H9 (cell line): ENCODE data around the gene PKNOX2. TPM values are rescaled to one million over a fixed set of nuclear protein-coding genes. Genes with fewer than 3 reads are reported as not detected.

Source experiments
- DNase-seq: peaks from one replicate; pipeline ENCODE4 v3.0.0-alpha.2; 2017
- H2AFZ ChIP-seq: one replicate; pipeline ENCODE4 v1.6.1; 2013; ENCODE audit warnings: mild to moderate bottlenecking, low read length, control low read depth, moderate library complexity
- H2AK5ac ChIP-seq: 2 replicates; pipeline ENCODE4 v1.6.1; 2013; ENCODE audit warnings: low read length, control low read depth, mixed read lengths; ENCODE audit not compliant: insufficient read length
- H2BK120ac ChIP-seq: one replicate; pipeline ENCODE4 v1.6.1; 2013; ENCODE audit warnings: low read depth, mild to moderate bottlenecking, low read length, control low read depth, inconsistent platforms; ENCODE audit not compliant: poor library complexity, severe bottlenecking
- H2BK12ac ChIP-seq: 2 replicates; pipeline ENCODE4 v1.6.1; 2013; ENCODE audit warnings: low read length, control low read depth, mixed read lengths, low read depth; ENCODE audit not compliant: insufficient read length
- H2BK15ac ChIP-seq: 2 replicates; pipeline ENCODE4 v1.6.1; 2013; ENCODE audit warnings: low read depth, low read length, control low read depth
- H2BK20ac ChIP-seq: one replicate; pipeline ENCODE4 v1.6.1; 2013; ENCODE audit warnings: low read depth, mild to moderate bottlenecking, low read length, control low read depth, inconsistent platforms; ENCODE audit not compliant: poor library complexity, severe bottlenecking
- H2BK5ac ChIP-seq: 2 replicates; pipeline ENCODE4 v1.6.1; 2013; ENCODE audit warnings: low read length, control low read depth, mixed read lengths; ENCODE audit not compliant: insufficient read length
- H3K14ac ChIP-seq: 2 replicates; pipeline ENCODE4 v1.6.1; 2013; ENCODE audit warnings: low read length, control low read depth; ENCODE audit not compliant: insufficient read depth
- H3K18ac ChIP-seq: 2 replicates; pipeline ENCODE4 v1.6.1; 2013; ENCODE audit warnings: low read depth, mild to moderate bottlenecking, mixed read lengths, low read length, control low read depth; ENCODE audit not compliant: insufficient read length
- H3K23ac ChIP-seq: 2 replicates; pipeline ENCODE4 v1.6.1; 2013; ENCODE audit warnings: low read length, control low read depth, mixed read lengths, low read depth; ENCODE audit not compliant: insufficient read length
- H3K23me2 ChIP-seq: 2 replicates; pipeline ENCODE4 v1.6.1; 2013; ENCODE audit warnings: low read depth, mild to moderate bottlenecking, mixed read lengths, low read length, control low read depth; ENCODE audit not compliant: insufficient read length, poor library complexity, severe bottlenecking
- H3K27ac ChIP-seq: 2 replicates; pipeline ENCODE4 v1.5.1; 2013; ENCODE audit warnings: low read length, control low read depth, mixed read lengths, low read depth; ENCODE audit not compliant: insufficient read length
- H3K27me3 ChIP-seq: 2 replicates; pipeline ENCODE4 v1.6.1; 2013; ENCODE audit warnings: low read length, control low read depth, inconsistent platforms; ENCODE audit not compliant: insufficient read depth
- H3K4ac ChIP-seq: 2 replicates; pipeline ENCODE4 v1.6.1; 2013; ENCODE audit warnings: low read depth, mild to moderate bottlenecking, control low read depth, inconsistent platforms, low read length, moderate library complexity
- H3K4me1 ChIP-seq: 2 replicates; pipeline ENCODE4 v1.6.1; 2013; ENCODE audit warnings: low read length, control low read depth, inconsistent platforms; ENCODE audit not compliant: insufficient read depth
- H3K4me2 ChIP-seq: 2 replicates; pipeline ENCODE4 v1.6.1; 2013; ENCODE audit warnings: low read length, control low read depth, mixed read lengths; ENCODE audit not compliant: insufficient read length, insufficient read depth
- H3K56ac ChIP-seq: 2 replicates; pipeline ENCODE4 v1.6.1; 2013; ENCODE audit warnings: low read depth, mild to moderate bottlenecking, mixed read lengths, low read length, control low read depth; ENCODE audit not compliant: insufficient read length
- H3K79me1 ChIP-seq: 2 replicates; pipeline ENCODE4 v1.6.1; 2013; ENCODE audit warnings: low read depth, mild to moderate bottlenecking, moderate library complexity, low read length, control low read depth, inconsistent platforms; ENCODE audit not compliant: insufficient read depth, poor library complexity, severe bottlenecking
- H3K79me2 ChIP-seq: 2 replicates; pipeline ENCODE4 v1.6.1; 2013; ENCODE audit warnings: low read length, control low read depth, inconsistent platforms; ENCODE audit not compliant: insufficient read depth
- H3K9ac ChIP-seq: 2 replicates; pipeline ENCODE4 v1.6.1; 2013; ENCODE audit warnings: low read length, control low read depth, mixed read lengths; ENCODE audit not compliant: insufficient read length; ENCODE audit errors: extremely low read depth
- H3K9me3 ChIP-seq: one replicate; pipeline ENCODE4 v1.6.1; 2013; ENCODE audit warnings: low read depth, low read length, inconsistent platforms; ENCODE audit not compliant: control insufficient read depth
- H3T11ph ChIP-seq: one replicate; pipeline ENCODE4 v1.6.1; 2013; ENCODE audit warnings: mild to moderate bottlenecking, low read length, control low read depth, inconsistent platforms
- H4K20me1 ChIP-seq: one replicate; pipeline ENCODE4 v1.6.1; 2013; ENCODE audit not compliant: control insufficient read depth, insufficient read length, insufficient read depth
- H4K5ac ChIP-seq: 2 replicates; pipeline ENCODE4 v1.6.1; 2013; ENCODE audit warnings: low read depth, mild to moderate bottlenecking, mixed read lengths, low read length, control low read depth; ENCODE audit not compliant: insufficient read length
- H4K8ac ChIP-seq: replicated peaks from 2 replicates; pipeline ENCODE4 v1.6.1; 2013; ENCODE audit warnings: low read length, control low read depth, mixed read lengths, low read depth; ENCODE audit not compliant: insufficient read length
- H4K91ac ChIP-seq: 2 replicates; pipeline ENCODE4 v1.6.1; 2013; ENCODE audit warnings: low read depth, mild to moderate bottlenecking, moderate library complexity, mixed read lengths, low read length, control low read depth; ENCODE audit not compliant: insufficient read length
- H3K27ac Mint-ChIP-seq, 3 experiments: 2 replicates in 2 of 3; 3 replicates in 1 of 3; pipeline ENCODE4 v1.8.0; 2020 to 2021; ENCODE audit warnings: mixed read lengths in 3 of 3, mild to moderate bottlenecking in 1 of 3, moderate library complexity in 1 of 3
- H3K27me3 Mint-ChIP-seq: 2 replicates; pipeline ENCODE4 v1.8.0; 2021; ENCODE audit warnings: low read depth, mild to moderate bottlenecking, moderate library complexity, mixed read lengths
- H3K36me3 Mint-ChIP-seq, 3 experiments: 2 replicates in 2 of 3; 3 replicates in 1 of 3; pipeline ENCODE4 v1.8.0; 2020 to 2021; ENCODE audit warnings: low read depth in 3 of 3, mixed read lengths in 3 of 3; ENCODE audit not compliant: insufficient read depth in 1 of 3
- H3K4me1 Mint-ChIP-seq, 2 experiments: 2 replicates each; pipeline ENCODE4 v1.8.0; 2020; ENCODE audit warnings: mixed read lengths in 2 of 2
- H3K4me3 Mint-ChIP-seq, 2 experiments: 2 replicates in 1 of 2; 3 replicates in 1 of 2; pipeline ENCODE4 v1.8.0; 2020 to 2021; ENCODE audit warnings: mild to moderate bottlenecking in 2 of 2, mixed read lengths in 2 of 2, moderate library complexity in 1 of 2
- H3K9me3 Mint-ChIP-seq, 2 experiments: 2 replicates in 1 of 2; 3 replicates in 1 of 2; pipeline ENCODE4 v1.8.0; 2020; ENCODE audit warnings: mild to moderate bottlenecking in 2 of 2, mixed read lengths in 2 of 2, moderate library complexity in 1 of 2
- WGBS: extraction: QIAGEN DNeasy Blood & Tissue Kit; methylation state at CpG from one replicate; pipeline ENCODE4 v1.1.7; 2013; ENCODE audit warnings: missing lambda C conversion rate, low lambda C conversion rate, mixed read lengths; ENCODE audit not compliant: insufficient read length; ENCODE audit errors: extremely low coverage; 5-methylcytosine and 5-hydroxymethylcytosine counted together
- total RNA-seq: library from RNA; stranded (reverse); gene quantifications from 2 replicates; pipeline ENCODE4 v1.2.1, GENCODE V29; 2021
- TF ChIP-seq, protein P1 (sequence below): fragments of 200-600 bp; sonication (generic); conservative IDR thresholded peaks from 3 replicates; pipeline ENCODE4 v1.8.0; 2021; ENCODE audit warnings: antibody characterized with exemption, mild to moderate bottlenecking

Gene PKNOX2
- total RNA-seq, 1 experiment from 2014 or later = 1.3 TPM

DNA sequence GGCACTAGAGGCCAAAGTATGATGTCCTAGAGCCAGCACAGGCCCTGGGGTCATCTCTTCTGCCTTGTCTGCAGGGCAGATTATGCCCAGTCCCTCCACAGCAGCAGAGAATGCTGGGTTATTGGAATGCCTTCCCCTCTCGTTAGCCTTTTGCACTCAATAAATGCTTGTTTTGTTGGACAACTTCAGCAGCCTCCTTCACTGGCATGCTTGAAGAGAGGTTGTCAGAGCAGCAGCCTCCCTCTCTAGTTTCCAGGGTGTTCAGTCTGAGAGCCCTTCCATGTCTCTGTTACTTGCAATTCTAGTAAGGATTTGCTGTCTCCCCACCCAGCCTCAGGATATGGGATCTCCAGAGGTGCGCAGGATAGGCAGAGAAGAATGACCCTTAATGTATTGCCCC is 82.9 kb downstream of the PKNOX2 start:
- H4K20me1 ChIP-seq = no peaks in the 10 kb centered on the region
- H3K27me3 ChIP-seq = no peaks in the 10 kb centered on the region
- TF ChIP-seq, protein P1, sequence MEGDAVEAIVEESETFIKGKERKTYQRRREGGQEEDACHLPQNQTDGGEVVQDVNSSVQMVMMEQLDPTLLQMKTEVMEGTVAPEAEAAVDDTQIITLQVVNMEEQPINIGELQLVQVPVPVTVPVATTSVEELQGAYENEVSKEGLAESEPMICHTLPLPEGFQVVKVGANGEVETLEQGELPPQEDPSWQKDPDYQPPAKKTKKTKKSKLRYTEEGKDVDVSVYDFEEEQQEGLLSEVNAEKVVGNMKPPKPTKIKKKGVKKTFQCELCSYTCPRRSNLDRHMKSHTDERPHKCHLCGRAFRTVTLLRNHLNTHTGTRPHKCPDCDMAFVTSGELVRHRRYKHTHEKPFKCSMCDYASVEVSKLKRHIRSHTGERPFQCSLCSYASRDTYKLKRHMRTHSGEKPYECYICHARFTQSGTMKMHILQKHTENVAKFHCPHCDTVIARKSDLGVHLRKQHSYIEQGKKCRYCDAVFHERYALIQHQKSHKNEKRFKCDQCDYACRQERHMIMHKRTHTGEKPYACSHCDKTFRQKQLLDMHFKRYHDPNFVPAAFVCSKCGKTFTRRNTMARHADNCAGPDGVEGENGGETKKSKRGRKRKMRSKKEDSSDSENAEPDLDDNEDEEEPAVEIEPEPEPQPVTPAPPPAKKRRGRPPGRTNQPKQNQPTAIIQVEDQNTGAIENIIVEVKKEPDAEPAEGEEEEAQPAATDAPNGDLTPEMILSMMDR = no peak
- no peaks in the 10 kb centered on the region; the same call in 1 of the 2 replicates for H3K4me1 ChIP-seq
- no peak overlapping the region for H4K8ac ChIP-seq
- H2BK120ac ChIP-seq = no peak overlapping the region
- no peak overlapping the region for H2BK15ac ChIP-seq
- Mint-ChIP-seq H3K9me3 (no peaks in the 10 kb centered on the region; a peak in 1 of 5 replicates), H3K4me1 (peaks cover 5 to 14% of the 10 kb centered on the region in 2 experiments), H3K27ac (no peak overlapping the region), H3K36me3 (peaks cover 0 to 4% (median 0%) of the 10 kb centered on the region in 3 experiments; a peak in 1 of 7 replicates), H3K27me3 (peaks cover 14% of the 10 kb centered on the region; the same call in 1 of the 2 replicates), H3K4me3 (no peak overlapping the region)
- H3K79me1 ChIP-seq = no peaks in the 10 kb centered on the region
- no peak overlapping the region for H3T11ph ChIP-seq
- H2BK20ac ChIP-seq = no peak overlapping the region
- no peak overlapping the region for H3K27ac ChIP-seq
- no peak overlapping the region for H4K91ac ChIP-seq
- H2BK12ac ChIP-seq = no peak overlapping the region
- no peak overlapping the region for H3K23ac ChIP-seq
- H3K18ac ChIP-seq = no peak overlapping the region
- H3K23me2 ChIP-seq = no peaks in the 10 kb centered on the region
- DNase-seq = no peak
- WGBS = no CpG with 5 or more reads among the region's 2 CpGs
- no peak overlapping the region for H2AFZ ChIP-seq
- H3K9me3 ChIP-seq = no peaks in the 10 kb centered on the region
- no peak overlapping the region for H3K9ac ChIP-seq
- no peak overlapping the region for H2BK5ac ChIP-seq
- no peak overlapping the region for H3K56ac ChIP-seq
- no peak overlapping the region for H4K5ac ChIP-seq
- no peak overlapping the region for H3K4ac ChIP-seq
- H2AK5ac ChIP-seq = no peak overlapping the region
- no peak overlapping the region for H3K14ac ChIP-seq
- H3K4me2 ChIP-seq = no peak overlapping the region
- no peaks in the 10 kb centered on the region for H3K79me2 ChIP-seq
